ENCODE results near the gene TLR7.

The TLR7 gene

DNA sequence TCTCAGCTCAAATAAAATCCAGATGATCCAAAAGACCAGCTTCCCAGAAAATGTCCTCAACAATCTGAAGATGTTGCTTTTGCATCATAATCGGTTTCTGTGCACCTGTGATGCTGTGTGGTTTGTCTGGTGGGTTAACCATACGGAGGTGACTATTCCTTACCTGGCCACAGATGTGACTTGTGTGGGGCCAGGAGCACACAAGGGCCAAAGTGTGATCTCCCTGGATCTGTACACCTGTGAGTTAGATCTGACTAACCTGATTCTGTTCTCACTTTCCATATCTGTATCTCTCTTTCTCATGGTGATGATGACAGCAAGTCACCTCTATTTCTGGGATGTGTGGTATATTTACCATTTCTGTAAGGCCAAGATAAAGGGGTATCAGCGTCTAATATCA, 20.9 kb downstream of the TLR7 start:
- no peak overlapping the region for H3K4me3 ChIP-seq
- peaks cover 12% of the 10 kb centered on the region; the same call in 1 of the 2 replicates for H3K9me3 ChIP-seq
- peaks cover 97% of the 10 kb centered on the region for H3K27me3 ChIP-seq
- H4K20me1 ChIP-seq = no peaks in the 10 kb centered on the region
- TF ChIP-seq Cebpa-rat (IDR thresholded peaks at IDR 0.05) = no peak
- H3K9ac ChIP-seq = no peak overlapping the region
- no peak overlapping the region for H3K4me2 ChIP-seq
- H3K27ac ChIP-seq = no peak overlapping the region
- no peaks in the 10 kb centered on the region for H3K36me3 ChIP-seq
- peaks cover 30% of the 10 kb centered on the region for H3K4me1 ChIP-seq

DNA sequence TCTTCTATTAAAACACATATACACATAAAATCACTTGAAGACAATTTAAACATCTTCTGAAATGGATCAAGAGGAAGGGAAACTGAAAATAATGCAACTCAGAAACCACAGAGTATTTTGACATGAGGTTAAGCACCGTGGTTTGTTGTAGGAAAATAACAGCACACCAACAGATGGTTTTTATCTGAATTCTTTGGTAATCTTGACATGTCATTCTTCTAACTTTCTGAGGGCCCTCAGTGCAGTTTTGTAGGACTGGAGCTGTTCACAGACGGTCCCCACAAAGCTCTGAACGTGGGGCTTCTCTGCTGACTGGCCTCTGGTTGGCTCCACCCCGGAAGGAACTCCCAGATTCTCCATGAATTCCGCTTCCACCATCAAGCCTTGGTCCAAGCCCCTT, 23.6 kb downstream of the TLR7 start:
- no peak overlapping the region for H3K27ac ChIP-seq
- H3K36me3 ChIP-seq = no peaks in the 10 kb centered on the region
- H3K27me3 ChIP-seq = peaks cover 90% of the 10 kb centered on the region
- no peak for TF ChIP-seq Cebpa-rat (IDR thresholded peaks at IDR 0.05)
- H3K4me3 ChIP-seq = no peak overlapping the region
- no peaks in the 10 kb centered on the region for H4K20me1 ChIP-seq
- peaks cover 8% of the 10 kb centered on the region; the same call in 1 of the 2 replicates for H3K9me3 ChIP-seq
- no peak overlapping the region for H3K9ac ChIP-seq
- H3K4me1 ChIP-seq = peaks cover 31% of the 10 kb centered on the region
- H3K4me2 ChIP-seq = peak overlapping the region; percentile 52

GRCh38 chrX:12891171-12891570, 24.3 kb downstream of the TLR7 start:
- H4K20me1 ChIP-seq = no peaks in the 10 kb centered on the region
- peaks cover 8% of the 10 kb centered on the region; the same call in 1 of the 2 replicates for H3K9me3 ChIP-seq
- H3K4me2 ChIP-seq = peak overlapping the region; percentile 52
- TF ChIP-seq Cebpa-rat (IDR thresholded peaks at IDR 0.05) = no peak
- H3K9ac ChIP-seq = no peak overlapping the region
- peaks cover 31% of the 10 kb centered on the region for H3K4me1 ChIP-seq
- no peaks in the 10 kb centered on the region for H3K36me3 ChIP-seq
- H3K27me3 ChIP-seq = peaks cover 85% of the 10 kb centered on the region
- no peak overlapping the region for H3K4me3 ChIP-seq
- no peak overlapping the region for H3K27ac ChIP-seq

DNA sequence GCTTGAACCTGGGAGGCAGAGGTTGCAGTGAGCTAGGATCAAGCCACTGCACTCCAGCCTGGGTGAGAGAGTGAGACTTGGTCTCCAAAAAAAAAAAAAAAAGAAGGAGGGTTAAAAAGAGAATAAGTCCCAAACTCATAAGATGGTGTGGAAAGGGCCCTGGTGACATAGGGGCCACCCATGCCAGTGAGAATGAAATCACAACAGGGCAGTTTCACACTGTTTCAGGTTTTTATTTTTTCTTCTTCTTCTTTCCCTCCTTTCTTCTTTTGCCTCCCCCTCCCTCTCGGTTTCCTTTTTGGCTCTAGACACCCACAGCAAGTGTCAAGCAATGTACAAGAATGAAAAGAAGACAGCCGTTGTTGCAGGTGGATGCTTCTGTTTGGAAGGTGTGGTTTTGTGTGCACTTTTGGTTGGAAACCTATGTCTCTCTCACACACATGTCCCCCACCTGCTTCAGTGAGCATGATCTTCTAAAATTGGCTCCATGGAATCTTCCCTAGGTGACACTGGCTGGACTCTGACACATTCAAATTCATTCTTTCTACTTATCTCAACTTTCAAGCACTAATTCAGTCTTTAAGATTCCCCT, 25.1 kb downstream of the TLR7 start:
- Histone ChIP-seq H3K4me3 (no peak overlapping the region), H4K20me1 (no peaks in the 10 kb centered on the region), H3K9me3 (peaks cover 8% of the 10 kb centered on the region; the same call in 1 of the 2 replicates), H3K27me3 (peaks cover 83% of the 10 kb centered on the region), H3K4me1 (peaks cover 31% of the 10 kb centered on the region), H3K9ac (no peak overlapping the region), H3K36me3 (no peaks in the 10 kb centered on the region), H3K27ac (no peak overlapping the region), H3K4me2 (peak overlapping the region; percentile 52)
- no peak for TF ChIP-seq Cebpa-rat (IDR thresholded peaks at IDR 0.05)

GRCh38 chrX:12892716-12893115, 25.8 kb downstream of the TLR7 start:
- H3K27me3 ChIP-seq = peaks cover 83% of the 10 kb centered on the region
- H3K9me3 ChIP-seq = peaks cover 8% of the 10 kb centered on the region; the same call in 1 of the 2 replicates
- no peak overlapping the region for H3K9ac ChIP-seq
- H4K20me1 ChIP-seq = no peaks in the 10 kb centered on the region
- H3K27ac ChIP-seq = no peak overlapping the region
- H3K4me2 ChIP-seq = peak overlapping the region; percentile 52; the same call in 1 of the 2 replicates
- H3K36me3 ChIP-seq = no peaks in the 10 kb centered on the region
- peaks cover 31% of the 10 kb centered on the region for H3K4me1 ChIP-seq
- H3K4me3 ChIP-seq = no peak overlapping the region
- TF ChIP-seq Cebpa-rat (IDR thresholded peaks at IDR 0.05) = no peak

DNA sequence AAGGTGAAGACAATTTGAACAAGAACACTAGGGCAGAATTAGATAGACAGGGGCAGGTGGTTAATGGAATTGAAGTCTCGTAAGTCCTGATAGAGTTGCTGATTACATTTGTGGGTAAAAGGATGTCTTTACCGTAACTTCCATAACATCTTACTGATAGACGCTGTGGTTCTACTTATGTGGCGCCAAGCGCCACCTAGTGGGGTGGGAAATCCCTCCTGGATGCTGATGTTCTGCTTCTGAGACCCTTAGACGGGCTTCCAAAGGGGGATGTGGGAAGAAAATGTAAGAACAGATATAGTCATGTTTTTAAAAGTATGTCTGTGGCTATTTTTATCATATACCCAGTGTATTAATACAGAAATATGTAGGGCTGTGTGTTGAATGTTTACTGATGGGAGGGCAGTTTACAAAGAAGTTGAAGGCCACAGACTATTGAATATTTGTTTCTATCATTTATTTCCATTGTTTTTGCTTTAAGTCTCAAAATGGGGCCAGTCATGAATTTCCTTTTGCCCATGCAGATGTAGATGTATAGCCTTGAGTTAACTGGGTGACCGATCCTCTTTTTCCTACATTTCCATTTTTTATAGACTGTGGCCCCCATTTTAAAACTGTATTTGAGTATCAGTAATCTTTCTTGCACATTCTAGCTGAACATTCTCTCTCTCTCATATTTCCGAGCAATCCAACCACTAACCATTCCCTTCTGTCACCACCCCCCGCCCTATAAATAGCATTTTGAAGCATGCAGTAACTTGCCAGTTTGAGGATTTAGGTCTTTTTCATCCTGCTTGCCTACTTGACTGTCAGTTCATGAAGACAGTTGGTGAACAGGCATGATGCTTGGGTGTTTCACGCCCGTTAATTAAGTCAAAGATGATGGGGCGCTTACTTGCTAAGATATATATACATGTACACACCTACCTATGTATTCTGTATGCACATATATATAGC, 27.5 kb downstream of the TLR7 start:
- no peak overlapping the region for H3K27ac ChIP-seq
- no peak for TF ChIP-seq Cebpa-rat (IDR thresholded peaks at IDR 0.05)
- H3K4me2 ChIP-seq = no peak overlapping the region
- H3K27me3 ChIP-seq = peaks cover 86% of the 10 kb centered on the region
- H3K9ac ChIP-seq = no peak overlapping the region
- H3K4me3 ChIP-seq = no peak overlapping the region
- peaks cover 31% of the 10 kb centered on the region for H3K4me1 ChIP-seq
- peaks cover 7% of the 10 kb centered on the region; the same call in 1 of the 2 replicates for H3K9me3 ChIP-seq
- no peaks in the 10 kb centered on the region for H3K36me3 ChIP-seq
- no peaks in the 10 kb centered on the region for H4K20me1 ChIP-seq

GRCh38 chrX:12895866-12896265, 29.0 kb downstream of the TLR7 start:
- H3K4me3 ChIP-seq = no peak overlapping the region
- H3K27me3 ChIP-seq = peaks cover 86% of the 10 kb centered on the region
- H4K20me1 ChIP-seq = no peaks in the 10 kb centered on the region
- H3K9me3 ChIP-seq = no peaks in the 10 kb centered on the region
- no peak overlapping the region for H3K27ac ChIP-seq
- no peaks in the 10 kb centered on the region for H3K36me3 ChIP-seq
- H3K4me2 ChIP-seq = no peak overlapping the region
- no peak for TF ChIP-seq Cebpa-rat (IDR thresholded peaks at IDR 0.05)
- peaks cover 20% of the 10 kb centered on the region for H3K4me1 ChIP-seq
- no peak overlapping the region for H3K9ac ChIP-seq

DNA sequence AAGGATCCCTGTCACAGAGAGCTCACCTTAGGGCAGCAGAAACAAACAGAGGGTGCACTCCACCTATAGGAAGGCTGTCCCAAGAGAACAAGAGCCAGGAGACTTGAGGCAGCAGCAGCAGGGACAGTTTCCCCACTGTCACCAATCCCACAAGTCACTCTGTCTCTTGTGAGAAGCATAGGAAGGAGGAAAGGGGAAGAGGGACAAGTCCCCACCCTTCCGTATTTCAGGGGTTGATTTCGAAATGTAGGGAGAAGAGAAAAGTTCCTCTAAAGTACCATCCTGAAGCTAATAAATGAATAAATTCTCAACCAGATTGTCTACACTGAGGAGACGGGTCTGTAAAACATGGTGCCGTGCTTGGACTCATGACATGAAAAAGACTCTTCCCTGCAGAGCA, 30.1 kb downstream of the TLR7 start:
- H3K4me3 ChIP-seq = no peak overlapping the region

DNA sequence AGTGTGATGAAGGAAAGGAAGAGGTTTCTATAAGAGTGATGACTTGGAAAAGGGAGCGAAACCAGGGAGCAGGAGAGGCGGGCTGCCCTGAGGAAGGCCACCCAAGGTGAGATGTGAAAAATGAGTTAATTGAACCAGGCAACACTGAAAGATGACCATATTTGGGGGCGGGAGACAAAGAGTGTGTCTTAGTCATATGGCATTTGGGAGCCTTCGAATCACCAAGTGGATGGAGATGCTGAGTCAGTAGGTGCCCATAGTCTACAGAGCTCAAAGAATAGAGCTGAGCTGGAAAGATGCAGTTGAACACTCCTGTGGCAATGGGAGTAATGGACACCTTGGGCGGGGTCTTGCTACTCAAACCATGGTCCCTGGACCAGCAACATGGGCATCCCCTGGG, 31.2 kb downstream of the TLR7 start:
- Histone ChIP-seq H3K27ac (no peak overlapping the region), H3K27me3 (peaks cover 85% of the 10 kb centered on the region), H3K9me3 (no peaks in the 10 kb centered on the region), H3K36me3 (no peaks in the 10 kb centered on the region), H4K20me1 (no peaks in the 10 kb centered on the region; the same call in 1 of the 2 replicates), H3K4me3 (no peak overlapping the region), H3K4me2 (no peak overlapping the region), H3K9ac (no peak overlapping the region), H3K4me1 (peaks cover 2% of the 10 kb centered on the region)
- TF ChIP-seq Cebpa-rat (IDR thresholded peaks at IDR 0.05) = no peak

More for the DNA sequence above, 30.1 kb downstream of the TLR7 start:
- H3K36me3 ChIP-seq = no peaks in the 10 kb centered on the region
- H3K27me3 ChIP-seq = peaks cover 85% of the 10 kb centered on the region
- H3K27ac ChIP-seq = no peak overlapping the region
- H3K4me2 ChIP-seq = no peak overlapping the region
- no peaks in the 10 kb centered on the region for H4K20me1 ChIP-seq
- TF ChIP-seq Cebpa-rat (IDR thresholded peaks at IDR 0.05) = no peak
- H3K4me1 ChIP-seq = peaks cover 9% of the 10 kb centered on the region; the same call in 1 of the 2 replicates
- no peaks in the 10 kb centered on the region for H3K9me3 ChIP-seq
- no peak overlapping the region for H3K9ac ChIP-seq

DNA sequence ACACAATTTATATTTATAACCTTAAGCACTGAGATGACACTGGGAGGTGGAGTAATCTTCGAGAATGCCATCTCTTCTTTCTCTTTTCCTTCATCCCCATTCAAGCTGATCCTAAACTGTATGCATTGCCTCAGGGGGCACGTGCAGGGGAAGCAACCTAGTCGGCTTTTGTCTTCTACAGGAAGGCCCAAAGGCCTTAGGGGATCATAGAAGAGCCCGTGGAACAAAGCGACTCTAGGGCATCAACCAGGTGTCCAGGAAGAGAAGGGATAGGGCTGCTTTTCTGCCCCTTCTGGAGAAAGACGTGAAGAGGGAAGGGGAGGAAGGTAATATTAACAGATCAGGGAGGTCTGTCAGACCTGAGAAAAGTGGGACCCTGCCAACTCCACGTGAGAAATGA, 32.6 kb downstream of the TLR7 start:
- Histone ChIP-seq H3K9me3 (no peaks in the 10 kb centered on the region), H3K27ac (no peak overlapping the region), H3K27me3 (peaks cover 84% of the 10 kb centered on the region), H3K4me1 (peaks cover 7% of the 10 kb centered on the region), H4K20me1 (no peaks in the 10 kb centered on the region; the same call in 1 of the 2 replicates), H3K36me3 (no peaks in the 10 kb centered on the region), H3K4me2 (no peak overlapping the region), H3K4me3 (no peak overlapping the region), H3K9ac (no peak overlapping the region)
- TF ChIP-seq Cebpa-rat (IDR thresholded peaks at IDR 0.05) = no peak

Measured in BLaER1 (cell line).